Activated B cell treated with CpG ODN at 0.5 μM for 24 hours (primary cell): ENCODE data around the gene ZNF283. TPM values are rescaled to one million over a fixed set of nuclear protein-coding genes. Genes with fewer than 3 reads are reported as not detected.
"Not testable (repeated sequence)": the region's sequence is repeated elsewhere in the genome, so short reads cannot be mapped to it uniquely, and the experiment has no call there.

Experiments used
- ATAC-seq: fragments of 200-7000 bp; cut with Tn5 transposase; one replicate; pipeline ENCODE4 v1.10.0; 2021; ENCODE audit warnings: low read depth, mild to moderate bottlenecking, moderate library complexity
- CTCF ChIA-PET: fragments of 350-600 bp; sonication (Branson Sonifier 250); formaldehyde crosslinking; loops from one replicate; lab custom pipeline; 2021; ENCODE audit warnings: antibody characterized with exemption; lab: Charles Lee
- POLR2A ChIA-PET: fragments of 350-600 bp; sonication (Branson Sonifier 250); formaldehyde crosslinking; loops from one replicate; lab custom pipeline; 2021; ENCODE audit warnings: antibody characterized with exemption; lab: Charles Lee
- DNase-seq: peaks from one replicate; pipeline ENCODE4 v3.0.0; 2022
- H3K27ac Mint-ChIP-seq: one replicate; pipeline ENCODE4 v1.8.0; 2020; ENCODE audit warnings: mixed read lengths
- H3K27me3 Mint-ChIP-seq: one replicate; pipeline ENCODE4 v1.8.0; 2021; ENCODE audit warnings: mixed read lengths
- H3K36me3 Mint-ChIP-seq: one replicate; pipeline ENCODE4 v1.8.0; 2021; ENCODE audit warnings: low read depth, mixed read lengths
- H3K4me1 Mint-ChIP-seq: one replicate; pipeline ENCODE4 v1.8.0; 2021; ENCODE audit warnings: mixed read lengths
- H3K4me3 Mint-ChIP-seq: one replicate; pipeline ENCODE4 v1.8.0; 2020; ENCODE audit warnings: mild to moderate bottlenecking, mixed read lengths
- H3K9me3 Mint-ChIP-seq: one replicate; pipeline ENCODE4 v1.8.0; 2020; ENCODE audit warnings: mixed read lengths
- CTCF ChIP-seq: fragments of 200-600 bp; IDR thresholded peaks from one replicate; pipeline ENCODE4 v1.8.0; 2022; ENCODE audit warnings: antibody characterized with exemption, mild to moderate bottlenecking
- intact Hi-C: fragments of 100-400 bp; cut with micrococcal nuclease; formaldehyde crosslinking; loops from one replicate; pipeline ENCODE4 v1.15.1; 2024
- total RNA-seq: library from RNA; stranded (reverse); gene quantifications from 2 replicates; pipeline ENCODE4 v1.2.3, GENCODE V29; 2022

Gene ZNF283
- total RNA-seq, 1 donor from 2014 or later = 13.0 TPM

- no peak for DNase-seq
- intact Hi-C loops = no loop called here
- Mint-ChIP-seq H3K9me3 (peaks cover 3% of the 10 kb centered on the region), H3K4me1 (peaks cover 15% of the 10 kb centered on the region), H3K27ac (no peak overlapping the region), H3K4me3 (peak overlapping the region; percentile 72), H3K36me3 (no peaks in the 10 kb centered on the region), H3K27me3 (peaks cover 30% of the 10 kb centered on the region)
- peak; percentile 84 for ATAC-seq
- CTCF ChIA-PET = no interaction called here
- no peak for TF ChIP-seq CTCF
- POLR2A ChIA-PET = interaction anchor here (1.1 kb wide), 1 partner anchor 18 kb away, joined by 3 read pairs; the partner anchor contains the start of gene KCNN4
Observed at GRCh38 chr19:43798546-43799409, 28.3 kb upstream of the ZNF283 start.

GRCh38 chr19:43799502-43800142 lies 27.5 kb upstream of the ZNF283 start:
- intact Hi-C loops = no loop called here
- TF ChIP-seq CTCF = no peak
- ChIA-PET POLR2A (interaction anchor here (0.6 to 1.1 kb wide), 2 partner anchors 19 to 1868 kb away, joined by 3 to 4 read pairs; partner anchors contain the start of gene KCNN4), CTCF (no interaction called here)
- peaks cover 3% of the 10 kb centered on the region for H3K9me3 Mint-ChIP-seq
- peak overlapping the region; percentile 72 for H3K4me3 Mint-ChIP-seq
- H3K27me3 Mint-ChIP-seq = peaks cover 27% of the 10 kb centered on the region
- DNase-seq (no peak), ATAC-seq (no peak)
- H3K4me1 Mint-ChIP-seq = peaks cover 15% of the 10 kb centered on the region
- no peaks in the 10 kb centered on the region for H3K36me3 Mint-ChIP-seq
- H3K27ac Mint-ChIP-seq = no peak overlapping the region

- intact Hi-C loops = no loop called here
- CTCF ChIA-PET = no interaction called here
- POLR2A ChIA-PET = interaction anchor here (0.6 kb wide), 1 partner anchor 363 kb away, joined by 3 read pairs; no protein-coding TSS in a partner anchor
- DNase-seq (no peak), ATAC-seq (no peak)
- Mint-ChIP-seq H3K4me1 (peaks cover 12% of the 10 kb centered on the region), H3K27ac (no peak within 1 kb of the TSS), H3K9me3 (no peaks in the 10 kb centered on the region), H3K36me3 (no peaks in the 10 kb centered on the region), H3K4me3 (no peak within 1 kb of the TSS), H3K27me3 (peaks cover 12% of the 10 kb centered on the region)
- TF ChIP-seq CTCF = no peak
Observed at GRCh38 chr19:43802216-43802951, 24.7 kb upstream of the ZNF283 start, which contains the start of gene LYPD5. Gene LYPD5, minus strand, starts transcription at chr19:43802447. Its CDS starts 67 bp downstream, at chr19:43802380.

- no peaks in the 10 kb centered on the region for H3K9me3 Mint-ChIP-seq
- no peak overlapping the region for H3K27ac Mint-ChIP-seq
- ChIA-PET CTCF (no interaction called here), POLR2A (no interaction called here)
- H3K4me1 Mint-ChIP-seq = no peaks in the 10 kb centered on the region
- no peaks in the 10 kb centered on the region for H3K36me3 Mint-ChIP-seq
- intact Hi-C loops = no loop called here
- H3K27me3 Mint-ChIP-seq = peaks cover 5% of the 10 kb centered on the region
- no peak for TF ChIP-seq CTCF
- DNase-seq (no peak), ATAC-seq (no peak)
- H3K4me3 Mint-ChIP-seq = no peak overlapping the region
Observed at GRCh38 chr19:43804432-43804831, 22.7 kb upstream of the ZNF283 start.

- ATAC-seq, POLR2A ChIA-PET, H3K4me3 Mint-ChIP-seq, H3K36me3 Mint-ChIP-seq, H3K27ac Mint-ChIP-seq, intact Hi-C loops, H3K9me3 Mint-ChIP-seq, H3K4me1 Mint-ChIP-seq, DNase-seq: not testable (repeated sequence)
- CTCF ChIA-PET = interaction anchor here (0.7 to 1.2 kb wide), 2 partner anchors 40 to 61 kb away, joined by 3 read pairs; no protein-coding TSS in a partner anchor
- H3K27me3 Mint-ChIP-seq = peaks cover 11% of the 10 kb centered on the region
Observed at GRCh38 chr19:43806401-43806800, 20.7 kb upstream of the ZNF283 start.
